NCI-H82 treated with DMSO at 0.1 percent for 48 hours (cell line): ENCODE measurements around the gene NEURL3.

Experiments used
- DNase-seq: peaks from one replicate; lab custom pipeline; 2025; ENCODE audit not compliant: unreplicated experiment; lab: John Stamatoyannopoulos, UW

NEURL3 gene

GRCh38 chr2:96528006-96528699 is 23.0 kb upstream of the NEURL3 start:
- DNase-seq, result no peak

GRCh38 chr2:96527286-96528005 is 22.3 kb upstream of the NEURL3 start:
- DNase-seq, result no peak

GRCh38 chr2:96526615-96527285 is 21.6 kb upstream of the NEURL3 start:
- DNase-seq, result no peak

- DNase-seq, result no peak
These were observed 21.0 kb upstream of the NEURL3 start for GRCh38 chr2:96526101-96526591.

GRCh38 chr2:96525211-96525507 is 20.0 kb upstream of the NEURL3 start:
- DNase-seq, result no peak

- DNase-seq, result no peak
These were observed 19.5 kb upstream of the NEURL3 start for GRCh38 chr2:96524482-96525210.

- DNase-seq, result no peak
These were observed 18.7 kb upstream of the NEURL3 start for GRCh38 chr2:96523659-96524481.

- DNase-seq, result no peak
These were observed 17.4 kb upstream of the NEURL3 start for GRCh38 chr2:96522304-96523203.

- DNase-seq, result peak; percentile 16
These were observed 16.1 kb upstream of the NEURL3 start for GRCh38 chr2:96521219-96521618.

- DNase-seq, result no peak
These were observed 15.5 kb upstream of the NEURL3 start for GRCh38 chr2:96520697-96521096.

- no peak for DNase-seq
These were observed 15.1 kb upstream of the NEURL3 start for GRCh38 chr2:96520231-96520630.

- no peak for DNase-seq
These were observed 11.9 kb upstream of the NEURL3 start for GRCh38 chr2:96517079-96517478.

- DNase-seq, result no peak
These were observed 9.4 kb upstream of the NEURL3 start for GRCh38 chr2:96514521-96514920.

- no peak for DNase-seq
These were observed 7.2 kb upstream of the NEURL3 start for GRCh38 chr2:96512341-96512740.

GRCh38 chr2:96511851-96512250 is 6.7 kb upstream of the NEURL3 start:
- no peak for DNase-seq

GRCh38 chr2:96510931-96511595 is 5.9 kb upstream of the NEURL3 start:
- DNase-seq, result no peak

GRCh38 chr2:96509847-96510230 is 4.7 kb upstream of the NEURL3 start:
- DNase-seq, result no peak

GRCh38 chr2:96509114-96509846 is 4.1 kb upstream of the NEURL3 start:
- DNase-seq, result peak; percentile 32
